ENCODE results near the gene DMTF1. TPM values are rescaled to one million over a fixed set of nuclear protein-coding genes. Genes with fewer than 3 reads are reported as not detected.

Gene DMTF1
- total RNA-seq, 2 experiments from 2014 or later: 111 to 197 TPM

DNA sequence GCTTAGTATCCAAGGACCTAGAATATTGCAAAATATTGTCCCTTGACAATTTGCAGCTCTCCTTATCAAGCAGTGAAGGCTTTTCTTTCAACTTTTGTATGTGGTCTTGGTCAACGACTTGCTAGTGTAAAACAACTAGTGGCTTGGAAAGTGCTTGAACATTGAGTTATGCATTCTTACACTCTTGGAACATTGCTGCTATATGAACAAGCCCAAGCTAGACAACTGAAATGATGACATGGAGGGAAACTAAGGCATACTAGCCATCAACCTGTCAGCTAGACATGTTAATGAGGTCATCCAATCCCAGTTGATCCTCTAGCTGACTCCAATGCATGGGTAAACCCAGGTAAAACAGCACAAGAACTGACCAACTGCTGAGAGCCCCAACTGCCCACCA lies 12.7 kb upstream of the DMTF1 start:
- H3K36me3 ChIP-seq (ENCODE audit: insufficient read depth, low read length): no peaks in the 10 kb centered on the region
- H2AFZ ChIP-seq (ENCODE audit: low read length): no peak overlapping the region
- H3K9me2 ChIP-seq (ENCODE audit: insufficient read depth, low read length): no peaks in the 10 kb centered on the region
- TF ChIP-seq EZH2phosphoT487 (IDR thresholded peaks at IDR 0.05; ENCODE audit: borderline replicate concordance, low read depth, low read length) (no peak), CTCF (conservative IDR thresholded peaks at IDR 0.05; ENCODE audit: low read length) (no peak)
- H3K4me2 ChIP-seq (ENCODE audit: low read length): no peak overlapping the region
- POLR2A ChIA-PET: interaction anchor here (0.6 kb wide), 1 partner anchor 284 kb away, joined by 3 read pairs; no protein-coding TSS in a partner anchor
- H3K79me2 ChIP-seq (ENCODE audit: insufficient read depth, low read depth, low read length): no peaks in the 10 kb centered on the region
- DNase-seq (ENCODE audit: low spot score): no peak
- no peaks in the 10 kb centered on the region for H3K9me3 ChIP-seq (ENCODE audit: low read length)
- BruUV-seq (replicated peaks): no TSS peak
- H3K27ac ChIP-seq (ENCODE audit: low read depth, low read length, poor library complexity, severe bottlenecking): no peak overlapping the region
- peaks cover 11% of the 10 kb centered on the region for H3K4me1 ChIP-seq (ENCODE audit: insufficient read depth, low read length, poor library complexity, severe bottlenecking)
- no peaks in the 10 kb centered on the region for H4K20me1 ChIP-seq (ENCODE audit: insufficient read depth, low read length)
- intact Hi-C loops (cut with micrococcal nuclease; ENCODE audit: unreplicated experiment): no loop called here
- no peak overlapping the region for H3K4me3 ChIP-seq (ENCODE audit: low read depth, low read length, poor library complexity, severe bottlenecking)
- CTCF ChIA-PET (ENCODE audit: unreplicated experiment): no interaction called here

GRCh38 chr7:87140271-87140748 lies 11.9 kb upstream of the DMTF1 start:
- no peak overlapping the region for H3K4me2 ChIP-seq (ENCODE audit: low read length)
- ChIA-PET CTCF (ENCODE audit: unreplicated experiment) (no interaction called here), POLR2A (interaction anchor here (0.6 to 0.7 kb wide), 2 partner anchors 11 kb away, joined by 3 read pairs; no protein-coding TSS in a partner anchor)

More at GRCh38 chr7:87140271-87140748, 11.9 kb upstream of the DMTF1 start:
- Histone ChIP-seq H3K9me2 (ENCODE audit: insufficient read depth, low read length) (no peaks in the 10 kb centered on the region), H3K79me2 (ENCODE audit: insufficient read depth, low read depth, low read length) (no peaks in the 10 kb centered on the region), H3K4me1 (ENCODE audit: insufficient read depth, low read length, poor library complexity, severe bottlenecking) (peaks cover 19% of the 10 kb centered on the region), H4K20me1 (ENCODE audit: insufficient read depth, low read length) (no peaks in the 10 kb centered on the region), H3K36me3 (ENCODE audit: insufficient read depth, low read length) (no peaks in the 10 kb centered on the region), H3K4me3 (ENCODE audit: low read depth, low read length, poor library complexity, severe bottlenecking) (no peak overlapping the region), H3K9me3 (ENCODE audit: low read length) (no peaks in the 10 kb centered on the region), H2AFZ (ENCODE audit: low read length) (no peak overlapping the region), H3K27ac (ENCODE audit: low read depth, low read length, poor library complexity, severe bottlenecking) (no peak overlapping the region)
- intact Hi-C loops (cut with micrococcal nuclease; ENCODE audit: unreplicated experiment): no loop called here
- TF ChIP-seq CTCF (conservative IDR thresholded peaks at IDR 0.05; ENCODE audit: low read length): no peak
- TF ChIP-seq EZH2phosphoT487 (IDR thresholded peaks at IDR 0.05; ENCODE audit: borderline replicate concordance, low read depth, low read length): no peak
- BruUV-seq (replicated peaks): no TSS peak
- DNase-seq (ENCODE audit: low spot score): no peak
